Trophoblast cell (in vitro differentiated cells and primary cell): ENCODE results near the gene NDST4.
A peak's percentile ranks its signal among the peaks of the same experiment; 100 is the strongest.

Source experiments
- DNase-seq, 2 donors: peaks; one replicate each; pipeline ENCODE4 v3.0.0-alpha.2; 2016
- H2AFZ ChIP-seq: 2 replicates; pipeline ENCODE4 v1.6.1; 2013; ENCODE audit warnings: low read length, moderate library complexity, mild to moderate bottlenecking; ENCODE audit not compliant: insufficient read depth, poor library complexity
- H2AK5ac ChIP-seq: 2 replicates; pipeline ENCODE4 v1.6.1; 2013; ENCODE audit warnings: mild to moderate bottlenecking, low read length
- H2BK120ac ChIP-seq: 2 replicates; pipeline ENCODE4 v1.6.1; 2013; ENCODE audit warnings: low read length, mild to moderate bottlenecking, moderate library complexity; ENCODE audit not compliant: insufficient read depth, poor library complexity
- H2BK12ac ChIP-seq: 2 replicates; pipeline ENCODE4 v1.6.1; 2013; ENCODE audit warnings: mild to moderate bottlenecking, low read length, moderate library complexity
- H2BK5ac ChIP-seq: 2 replicates; pipeline ENCODE4 v1.6.1; 2013; ENCODE audit warnings: low read length, low read depth, moderate library complexity, mild to moderate bottlenecking; ENCODE audit not compliant: poor library complexity
- H3K14ac ChIP-seq: 2 replicates; pipeline ENCODE4 v1.6.1; 2013; ENCODE audit warnings: mild to moderate bottlenecking, low read length
- H3K18ac ChIP-seq: 2 replicates; pipeline ENCODE4 v1.6.1; 2013; ENCODE audit warnings: mild to moderate bottlenecking, low read length
- H3K23ac ChIP-seq: 2 replicates; pipeline ENCODE4 v1.6.1; 2013; ENCODE audit warnings: low read length
- H3K27ac ChIP-seq: 2 replicates; pipeline ENCODE4 v1.5.1; 2013; ENCODE audit warnings: low read depth, mild to moderate bottlenecking, inconsistent platforms, low read length, moderate library complexity
- H3K27me3 ChIP-seq: 2 replicates; pipeline ENCODE4 v1.6.1; 2013; ENCODE audit warnings: inconsistent platforms, mild to moderate bottlenecking, low read length, moderate library complexity; ENCODE audit not compliant: insufficient read depth
- H3K36me3 ChIP-seq, 2 experiments: 1 replicate in 1 of 2; 2 replicates in 1 of 2; pipeline ENCODE4 v1.6.1; 2013; ENCODE audit warnings: low read length in 2 of 2, mild to moderate bottlenecking in 2 of 2, moderate library complexity in 1 of 2; ENCODE audit not compliant: insufficient read depth in 2 of 2, control insufficient read depth in 1 of 2
- H3K4ac ChIP-seq: 2 replicates; pipeline ENCODE4 v1.6.1; 2013; ENCODE audit warnings: low read depth, mild to moderate bottlenecking, low read length, moderate library complexity
- H3K4me1 ChIP-seq, 2 experiments: 1 replicate in 1 of 2; 2 replicates in 1 of 2; pipeline ENCODE4 v1.6.1; 2013; ENCODE audit warnings: low read length in 2 of 2, mild to moderate bottlenecking in 2 of 2, moderate library complexity in 1 of 2; ENCODE audit not compliant: insufficient read depth in 2 of 2, control insufficient read depth in 1 of 2
- H3K4me2 ChIP-seq: 2 replicates; pipeline ENCODE4 v1.6.1; 2013; ENCODE audit warnings: inconsistent platforms, mild to moderate bottlenecking, low read length, moderate library complexity
- H3K4me3 ChIP-seq: 2 replicates; pipeline ENCODE4 v1.5.1; 2013; ENCODE audit warnings: mild to moderate bottlenecking, low read depth, low read length, inconsistent platforms
- H3K79me1 ChIP-seq: one replicate; pipeline ENCODE4 v1.6.1; 2013; ENCODE audit warnings: low read length
- H3K79me2 ChIP-seq: 2 replicates; pipeline ENCODE4 v1.6.1; 2013; ENCODE audit warnings: low read length, mild to moderate bottlenecking; ENCODE audit not compliant: control insufficient read depth, insufficient read depth, poor library complexity
- H3K9ac ChIP-seq: 2 replicates; pipeline ENCODE4 v1.6.1; 2013; ENCODE audit warnings: mild to moderate bottlenecking, low read length
- H3K9me3 ChIP-seq: 2 replicates; pipeline ENCODE4 v1.6.1; 2013; ENCODE audit warnings: low read depth, mild to moderate bottlenecking, control low read depth, inconsistent platforms, low read length; ENCODE audit not compliant: insufficient read depth
- H4K12ac ChIP-seq: 2 replicates; pipeline ENCODE4 v1.6.1; 2013; ENCODE audit warnings: low read depth, mild to moderate bottlenecking, low read length, moderate library complexity
- H4K8ac ChIP-seq: 2 replicates; pipeline ENCODE4 v1.6.1; 2013; ENCODE audit warnings: low read depth, mild to moderate bottlenecking, low read length, moderate library complexity
- H4K91ac ChIP-seq: one replicate; pipeline ENCODE4 v1.6.1; 2013; ENCODE audit warnings: low read depth, mild to moderate bottlenecking, low read length, moderate library complexity
- WGBS: extraction: QIAGEN DNeasy Blood & Tissue Kit; methylation state at CpG from one replicate; pipeline ENCODE4 v1.1.7; 2013; ENCODE audit warnings: missing lambda C conversion rate; ENCODE audit not compliant: insufficient read length, insufficient coverage; ENCODE audit errors: extremely low coverage; 5-methylcytosine and 5-hydroxymethylcytosine counted together

The NDST4 gene

DNA sequence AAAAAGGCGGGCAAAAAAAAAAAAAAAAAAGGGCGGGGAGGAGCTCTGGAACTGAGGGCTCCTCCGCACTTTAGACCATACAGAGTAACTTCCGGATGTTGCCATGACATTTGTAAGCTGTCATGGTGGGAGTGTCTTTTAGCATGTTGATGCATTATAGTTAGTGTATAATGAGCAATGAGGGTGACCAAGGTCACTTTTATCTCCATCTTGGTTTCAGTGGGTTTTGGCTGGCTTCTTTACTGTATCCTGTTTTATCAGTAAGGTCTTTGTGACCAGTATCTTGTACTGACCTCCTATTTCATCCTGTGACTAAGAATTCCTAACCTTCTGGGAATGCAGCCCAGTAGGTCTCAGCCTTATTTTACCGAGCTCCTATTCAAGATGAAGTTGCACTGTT is 321.4 kb downstream of the NDST4 start:
- no peaks in the 10 kb centered on the region for H3K79me1 ChIP-seq
- H3K9ac ChIP-seq, result no peak overlapping the region
- no peak overlapping the region for H3K14ac ChIP-seq
- no peak overlapping the region for H2AFZ ChIP-seq
- no peak overlapping the region for H4K12ac ChIP-seq
- H3K9me3 ChIP-seq, result no peaks in the 10 kb centered on the region
- no peaks in the 10 kb centered on the region for H3K79me2 ChIP-seq
- H3K27ac ChIP-seq, result no peak overlapping the region
- no peak overlapping the region for H2BK12ac ChIP-seq
- H3K4me1 ChIP-seq, result no peaks in the 10 kb centered on the region
- WGBS, result no CpG with 5 or more reads among the region's 5 CpGs
- no peak overlapping the region for H3K4me3 ChIP-seq
- no peak overlapping the region for H3K23ac ChIP-seq
- H2AK5ac ChIP-seq, result no peak overlapping the region
- no peak overlapping the region for H4K8ac ChIP-seq
- H2BK120ac ChIP-seq, result no peak overlapping the region
- peak in 1 of 2 donors; percentile 19 for DNase-seq
- H3K4ac ChIP-seq, result no peak overlapping the region
- no peaks in the 10 kb centered on the region for H3K27me3 ChIP-seq
- H2BK5ac ChIP-seq, result no peak overlapping the region
- H4K91ac ChIP-seq, result no peak overlapping the region
- H3K18ac ChIP-seq, result no peak overlapping the region
- no peak overlapping the region for H3K4me2 ChIP-seq
- no peaks in the 10 kb centered on the region for H3K36me3 ChIP-seq

DNA sequence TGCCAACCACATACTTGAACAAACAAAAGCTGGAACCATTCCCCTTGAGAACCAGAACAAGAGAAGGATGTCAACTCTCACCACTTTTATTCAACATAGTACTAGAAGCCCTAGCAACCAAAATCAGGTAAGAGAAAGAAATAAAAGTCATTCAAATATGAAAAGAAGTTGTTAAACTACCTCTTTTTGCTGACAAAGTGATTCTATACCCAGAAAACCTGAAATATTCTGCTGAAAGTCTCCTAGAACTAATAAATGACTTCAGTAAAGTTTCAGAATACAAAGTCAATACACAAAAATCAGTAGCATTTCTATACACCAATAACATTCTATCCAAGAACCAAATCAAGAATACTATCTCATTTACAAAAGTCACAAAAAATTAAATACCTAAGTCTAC is 327.9 kb downstream of the NDST4 start:
- no peak overlapping the region for H3K14ac ChIP-seq

DNA sequence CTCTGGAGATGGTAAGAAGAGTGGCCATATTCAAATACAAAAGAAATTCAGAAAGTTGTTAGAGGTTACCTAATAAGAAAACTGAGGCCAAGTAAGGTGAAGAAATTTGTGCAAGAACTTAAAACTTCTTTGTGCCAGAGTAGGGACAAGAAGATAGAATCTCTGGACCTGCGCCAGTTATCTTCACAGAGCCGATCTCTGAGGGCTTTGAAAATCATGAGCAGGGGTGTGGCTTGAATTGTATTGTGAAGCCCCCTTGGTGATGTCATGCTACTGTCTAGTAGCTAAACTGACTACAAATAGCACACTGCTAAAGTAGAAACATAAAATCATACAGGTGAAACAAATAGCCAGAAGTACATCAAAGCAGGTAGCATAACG is 330.2 kb downstream of the NDST4 start:
- no peak overlapping the region for H3K14ac ChIP-seq
- no peaks in the 10 kb centered on the region for H3K9me3 ChIP-seq
- H3K9ac ChIP-seq, result no peak overlapping the region
- H3K4me1 ChIP-seq, result peaks cover 0 to 2% of the 10 kb centered on the region in 2 experiments
- no peak overlapping the region for H3K23ac ChIP-seq
- H3K18ac ChIP-seq, result no peak overlapping the region
- no peak overlapping the region for H3K4me2 ChIP-seq
- no peak overlapping the region for H4K91ac ChIP-seq
- H2AFZ ChIP-seq, result no peak overlapping the region
- no peak overlapping the region for H2BK12ac ChIP-seq
- no peak overlapping the region for H4K12ac ChIP-seq
- no peaks in the 10 kb centered on the region for H3K79me1 ChIP-seq
- no peak overlapping the region for H3K4ac ChIP-seq
- no peaks in the 10 kb centered on the region for H3K27me3 ChIP-seq
- no peak overlapping the region for H2BK5ac ChIP-seq
- no peak overlapping the region for H2AK5ac ChIP-seq
- no peak for DNase-seq
- no peak overlapping the region for H2BK120ac ChIP-seq
- no CpG with 5 or more reads among the region's 3 CpGs for WGBS
- no peak overlapping the region for H3K4me3 ChIP-seq
- no peak overlapping the region for H4K8ac ChIP-seq
- no peak overlapping the region for H3K27ac ChIP-seq
- H3K36me3 ChIP-seq, result no peaks in the 10 kb centered on the region
- no peaks in the 10 kb centered on the region for H3K79me2 ChIP-seq

More for the DNA sequence above, 327.9 kb downstream of the NDST4 start:
- no peak overlapping the region for H3K4me3 ChIP-seq
- no peak overlapping the region for H3K9ac ChIP-seq
- no peak overlapping the region for H2AFZ ChIP-seq
- H3K27ac ChIP-seq, result no peak overlapping the region
- H2BK5ac ChIP-seq, result no peak overlapping the region
- no peak overlapping the region for H2AK5ac ChIP-seq
- no peaks in the 10 kb centered on the region for H3K79me1 ChIP-seq
- no peak overlapping the region for H4K12ac ChIP-seq
- H2BK12ac ChIP-seq, result no peak overlapping the region
- no peak overlapping the region for H3K23ac ChIP-seq
- H3K4me2 ChIP-seq, result no peak overlapping the region
- H2BK120ac ChIP-seq, result no peak overlapping the region
- H3K36me3 ChIP-seq, result no peaks in the 10 kb centered on the region
- H3K4ac ChIP-seq, result no peak overlapping the region
- no peaks in the 10 kb centered on the region for H3K27me3 ChIP-seq
- H4K8ac ChIP-seq, result no peak overlapping the region
- H3K79me2 ChIP-seq, result no peaks in the 10 kb centered on the region
- H3K4me1 ChIP-seq, result peaks cover 0 to 2% of the 10 kb centered on the region in 2 experiments
- no peak for DNase-seq
- H3K18ac ChIP-seq, result no peak overlapping the region
- no peak overlapping the region for H4K91ac ChIP-seq
- H3K9me3 ChIP-seq, result no peaks in the 10 kb centered on the region

DNA sequence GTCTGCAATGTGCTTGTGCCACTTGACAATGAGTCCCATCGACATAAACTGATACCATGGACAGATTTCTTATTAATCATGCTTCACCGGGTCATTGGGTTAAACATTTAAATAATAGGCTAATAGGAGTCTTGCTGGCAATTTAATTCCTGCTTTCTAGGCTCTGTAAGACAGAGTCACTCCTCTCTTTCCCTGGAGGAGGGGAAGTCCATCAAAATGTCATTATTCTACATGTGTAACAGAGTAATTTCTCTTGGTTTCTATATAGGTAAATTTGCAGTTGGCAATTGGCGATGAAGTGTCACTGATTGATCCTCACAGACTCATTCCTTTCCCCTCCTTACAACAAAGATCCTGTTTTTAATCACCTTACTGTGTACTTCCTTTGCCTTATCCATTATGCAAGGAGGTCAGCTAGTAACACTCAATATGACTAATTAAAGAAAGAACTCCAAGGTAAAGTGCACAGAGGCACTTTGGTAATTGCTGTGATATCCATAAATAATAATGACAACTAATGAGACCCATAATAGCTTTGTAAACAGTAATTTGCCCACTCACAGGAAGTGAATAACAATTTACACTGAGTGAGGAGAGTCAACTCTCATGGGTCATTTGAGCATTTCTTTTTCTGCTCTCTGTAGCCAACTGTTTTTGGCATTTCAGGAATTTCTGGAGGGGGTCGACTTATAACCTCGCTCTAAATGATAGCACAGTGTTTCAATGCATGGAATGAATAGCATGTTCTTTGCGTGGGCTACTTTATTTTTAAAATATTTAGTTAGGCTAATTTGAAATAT is 330.8 kb downstream of the NDST4 start:
- Histone ChIP-seq H3K36me3 (no peaks in the 10 kb centered on the region), H2BK120ac (no peak overlapping the region), H2BK5ac (no peak overlapping the region), H3K9ac (no peak overlapping the region), H3K14ac (no peak overlapping the region), H3K4me3 (no peak overlapping the region), H3K18ac (no peak overlapping the region), H4K12ac (no peak overlapping the region), H3K79me1 (no peaks in the 10 kb centered on the region), H3K23ac (no peak overlapping the region), H3K79me2 (no peaks in the 10 kb centered on the region), H2AK5ac (no peak overlapping the region), H3K27me3 (no peaks in the 10 kb centered on the region), H4K91ac (no peak overlapping the region), H3K9me3 (no peaks in the 10 kb centered on the region), H3K4me2 (no peak overlapping the region), H2AFZ (no peak overlapping the region), H3K4ac (no peak overlapping the region), H2BK12ac (no peak overlapping the region), H3K27ac (no peak overlapping the region), H4K8ac (no peak overlapping the region), H3K4me1 (peaks cover 0 to 2% of the 10 kb centered on the region in 2 experiments)
- no CpG with 5 or more reads among the region's 6 CpGs for WGBS
- DNase-seq, result no peak
